AG10803 (cell line): Measurements from ENCODE around the gene ACBD3.

Source experiments
- DNase-seq: peaks from one replicate; pipeline ENCODE4 v3.0.0; 2010; ENCODE audit warnings: low read depth
- H3K4me3 ChIP-seq: 2 replicates; pipeline ENCODE4 v1.5.1; 2011; ENCODE audit warnings: mild to moderate bottlenecking, low read length, control low read depth
- TF ChIP-seq, protein P1 (sequence below): conservative IDR thresholded peaks from 2 replicates; pipeline ENCODE4 v1.5.1; 2011; ENCODE audit warnings: mild to moderate bottlenecking, low read length, control low read depth, inconsistent platforms

Gene ACBD3

GRCh38 chr1:226129230-226129629 is 57.3 kb downstream of the ACBD3 start:
- no peak overlapping the region for H3K4me3 ChIP-seq
- TF ChIP-seq, protein P1, sequence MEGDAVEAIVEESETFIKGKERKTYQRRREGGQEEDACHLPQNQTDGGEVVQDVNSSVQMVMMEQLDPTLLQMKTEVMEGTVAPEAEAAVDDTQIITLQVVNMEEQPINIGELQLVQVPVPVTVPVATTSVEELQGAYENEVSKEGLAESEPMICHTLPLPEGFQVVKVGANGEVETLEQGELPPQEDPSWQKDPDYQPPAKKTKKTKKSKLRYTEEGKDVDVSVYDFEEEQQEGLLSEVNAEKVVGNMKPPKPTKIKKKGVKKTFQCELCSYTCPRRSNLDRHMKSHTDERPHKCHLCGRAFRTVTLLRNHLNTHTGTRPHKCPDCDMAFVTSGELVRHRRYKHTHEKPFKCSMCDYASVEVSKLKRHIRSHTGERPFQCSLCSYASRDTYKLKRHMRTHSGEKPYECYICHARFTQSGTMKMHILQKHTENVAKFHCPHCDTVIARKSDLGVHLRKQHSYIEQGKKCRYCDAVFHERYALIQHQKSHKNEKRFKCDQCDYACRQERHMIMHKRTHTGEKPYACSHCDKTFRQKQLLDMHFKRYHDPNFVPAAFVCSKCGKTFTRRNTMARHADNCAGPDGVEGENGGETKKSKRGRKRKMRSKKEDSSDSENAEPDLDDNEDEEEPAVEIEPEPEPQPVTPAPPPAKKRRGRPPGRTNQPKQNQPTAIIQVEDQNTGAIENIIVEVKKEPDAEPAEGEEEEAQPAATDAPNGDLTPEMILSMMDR, result no peak

GRCh38 chr1:226128487-226129075 is 58.0 kb downstream of the ACBD3 start:
- peak; percentile 59 for DNase-seq
- H3K4me3 ChIP-seq, result no peak overlapping the region
- TF ChIP-seq, protein P1, result no peak

More at GRCh38 chr1:226129230-226129629, 57.3 kb downstream of the ACBD3 start:
- no peak for DNase-seq

DNA sequence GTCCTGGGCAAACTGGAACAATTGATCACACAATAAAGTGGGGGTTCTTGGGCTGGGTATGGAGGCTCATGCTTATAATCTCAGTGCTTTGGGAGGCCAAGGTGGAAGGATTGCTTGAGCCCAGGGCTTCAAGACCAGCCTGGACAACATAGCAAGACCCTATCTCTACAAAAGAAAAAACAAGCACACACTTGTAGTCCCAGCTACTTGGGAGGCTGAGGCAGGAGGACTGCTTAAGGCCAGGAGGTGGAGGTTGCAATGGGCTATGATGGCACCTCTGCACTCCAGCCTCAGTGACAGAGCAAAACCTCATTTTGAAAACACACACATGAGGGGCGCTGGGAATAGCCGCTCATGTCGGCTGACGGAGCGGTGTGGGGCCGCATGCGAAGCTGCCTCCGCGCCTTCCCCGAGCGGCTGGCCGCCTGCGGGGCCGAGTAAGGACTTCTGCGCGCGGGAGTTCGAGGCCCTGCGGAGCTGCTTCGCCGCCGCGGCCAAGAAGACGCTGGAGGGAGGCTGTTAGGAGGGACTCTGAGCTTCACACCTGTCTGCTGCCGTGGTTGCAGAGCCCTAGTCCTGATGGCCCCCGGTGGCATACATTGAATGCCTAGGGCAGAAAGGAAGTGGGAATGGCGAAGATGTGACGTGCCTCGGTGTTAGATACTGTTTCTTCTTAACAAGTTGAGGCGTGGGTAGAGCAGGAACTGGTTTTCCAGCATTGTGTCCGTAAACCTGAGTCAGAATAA is 59.5 kb downstream of the ACBD3 start:
- TF ChIP-seq, protein P1, result no peak
- no peak overlapping the region for H3K4me3 ChIP-seq
- no peak for DNase-seq

- TF ChIP-seq, protein P1, result no peak
- DNase-seq, result no peak
- no peak overlapping the region for H3K4me3 ChIP-seq
Measured at GRCh38 chr1:226125831-226126230, 60.7 kb downstream of the ACBD3 start.

GRCh38 chr1:226125097-226125630 is 61.4 kb downstream of the ACBD3 start:
- peak; percentile 62 for DNase-seq
- no peak overlapping the region for H3K4me3 ChIP-seq
- TF ChIP-seq, protein P1, result peak; percentile 89

DNA sequence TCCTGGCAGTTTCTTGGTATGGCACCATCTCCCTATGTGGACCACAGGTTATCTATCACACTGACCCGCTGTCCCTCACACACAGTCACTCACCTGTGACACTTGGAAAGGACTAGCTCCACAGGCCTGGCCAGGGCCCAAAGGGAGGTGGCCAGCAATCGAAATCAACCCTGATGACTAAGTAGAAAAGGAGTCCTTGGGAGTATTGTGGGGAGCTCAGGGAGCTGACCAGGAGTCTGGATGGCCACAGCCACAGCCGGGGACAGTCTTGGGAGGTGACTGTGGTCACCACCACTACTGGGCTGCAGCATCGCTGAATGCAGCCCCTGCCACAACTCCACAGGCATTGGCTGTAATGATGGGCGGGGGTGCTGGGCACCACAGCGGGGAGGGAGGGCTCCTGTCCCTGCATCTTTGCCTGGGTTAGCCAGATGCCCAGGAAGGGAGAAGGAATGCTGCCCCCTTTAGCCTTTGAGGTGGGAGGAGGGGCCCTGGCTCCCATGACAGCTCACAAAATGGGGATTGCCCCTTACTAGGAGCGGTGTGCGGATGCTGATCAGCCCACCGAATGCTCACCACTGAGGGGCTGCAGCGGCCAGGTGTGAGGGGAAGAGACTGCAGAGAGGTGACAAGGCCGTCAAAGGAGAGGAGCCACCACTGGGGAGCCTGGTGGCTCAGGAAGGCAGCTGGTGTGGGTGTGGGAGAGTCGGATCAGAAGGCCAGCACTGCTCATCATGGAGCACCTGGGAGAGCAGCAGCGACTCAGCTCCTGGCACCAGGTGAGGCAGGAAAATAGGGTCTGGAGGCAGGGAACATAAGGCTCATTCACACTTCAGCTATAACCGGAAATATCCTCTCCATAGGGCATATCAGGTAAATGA is 62.7 kb downstream of the ACBD3 start:
- TF ChIP-seq, protein P1, result no peak
- no peak overlapping the region for H3K4me3 ChIP-seq
- no peak for DNase-seq
